Neural progenitor cell (in vitro differentiated cells): ENCODE measurements around the gene DUSP8. TPM values are rescaled to one million over a fixed set of nuclear protein-coding genes. Genes with fewer than 3 reads are reported as not detected.
"Not testable (repeated sequence)": the region's sequence is repeated elsewhere in the genome, so short reads cannot be mapped to it uniquely, and the experiment has no call there.

Source experiments
- DNase-seq: peaks from one replicate; pipeline ENCODE4 v3.0.0-alpha.2; 2016; ENCODE audit warnings: low spot score
- H2AFZ ChIP-seq: fragments of 200-600 bp; sonication (generic); replicated peaks from 2 replicates; pipeline ENCODE4 v1.6.1; 2016; ENCODE audit warnings: antibody characterized with exemption
- H3F3A ChIP-seq: fragments of 200-600 bp; sonication (generic); 2 replicates; pipeline ENCODE4 v1.6.1; 2016; ENCODE audit warnings: antibody characterized with exemption, low read depth
- H3K27ac ChIP-seq: fragments of 200-600 bp; sonication (generic); 2 replicates; pipeline ENCODE4 v1.5.1; 2016; ENCODE audit warnings: mild to moderate bottlenecking
- H3K27me3 ChIP-seq: fragments of 200-600 bp; sonication (generic); 2 replicates; pipeline ENCODE4 v1.6.1; 2016; ENCODE audit warnings: mild to moderate bottlenecking, moderate library complexity
- H3K36me3 ChIP-seq: fragments of 200-600 bp; sonication (generic); 2 replicates; pipeline ENCODE4 v1.5.1; 2016
- H3K4me1 ChIP-seq: fragments of 200-600 bp; sonication (generic); 2 replicates; pipeline ENCODE4 v1.6.1; 2016; ENCODE audit warnings: mixed run types
- H3K4me2 ChIP-seq: fragments of 200-600 bp; sonication (generic); 2 replicates; pipeline ENCODE4 v1.6.1; 2016
- H3K4me3 ChIP-seq: fragments of 200-600 bp; sonication (generic); 2 replicates; pipeline ENCODE4 v1.5.1; 2016
- H3K79me2 ChIP-seq: fragments of 200-600 bp; sonication (generic); 2 replicates; pipeline ENCODE4 v1.6.1; 2016; ENCODE audit warnings: low read depth
- H3K9ac ChIP-seq: fragments of 200-600 bp; sonication (generic); 2 replicates; pipeline ENCODE4 v1.6.1; 2016
- H3K9me3 ChIP-seq: fragments of 200-600 bp; sonication (generic); 2 replicates; pipeline ENCODE4 v1.5.1; 2016; ENCODE audit warnings: low read depth
- H4K20me1 ChIP-seq: fragments of 200-600 bp; sonication (generic); 2 replicates; pipeline ENCODE4 v1.6.1; 2016; ENCODE audit warnings: low read depth
- H3K27ac Mint-ChIP-seq: 3 replicates; pipeline ENCODE4 v1.8.0; 2021; ENCODE audit warnings: mixed read lengths
- H3K27me3 Mint-ChIP-seq: 2 replicates; pipeline ENCODE4 v1.8.0; 2022; ENCODE audit warnings: low read depth, mild to moderate bottlenecking, inconsistent platforms, moderate library complexity, mixed read lengths; ENCODE audit not compliant: insufficient read depth
- H3K36me3 Mint-ChIP-seq: 3 replicates; pipeline ENCODE4 v1.8.0; 2021; ENCODE audit warnings: mixed read lengths
- H3K4me1 Mint-ChIP-seq: 3 replicates; pipeline ENCODE4 v1.8.0; 2021; ENCODE audit warnings: mixed read lengths
- H3K4me3 Mint-ChIP-seq: 3 replicates; pipeline ENCODE4 v1.8.0; 2021; ENCODE audit warnings: mild to moderate bottlenecking, moderate library complexity, mixed read lengths
- H3K9me3 Mint-ChIP-seq: 3 replicates; pipeline ENCODE4 v1.8.0; 2020; ENCODE audit warnings: mixed read lengths
- CTCF ChIP-seq: fragments of 200-600 bp; sonication (generic); IDR thresholded peaks from 2 replicates; pipeline ENCODE4 v1.5.1; 2017; ENCODE audit warnings: antibody characterized with exemption, mild to moderate bottlenecking
- EZH2 ChIP-seq: fragments of 200-600 bp; sonication (generic); IDR thresholded peaks from 2 replicates; pipeline ENCODE4 v1.6.1; 2017; ENCODE audit warnings: antibody characterized with exemption, mild to moderate bottlenecking, moderate library complexity
- EZH2phosphoT487 ChIP-seq: fragments of 200-600 bp; sonication (generic); IDR thresholded peaks from 2 replicates; pipeline ENCODE4 v1.6.1; 2017; ENCODE audit warnings: antibody characterized with exemption
- total RNA-seq: library from RNA; depleted of rRNA; stranded (reverse); fragments of >200 nt; gene quantifications from 2 replicates; pipeline ENCODE4 v1.2.3, GENCODE V29; 2015; ENCODE audit warnings: low replicate concordance

Gene DUSP8
- total RNA-seq, 1 donor from 2014 or later: 0.09 TPM

- no peaks in the 10 kb centered on the region for H4K20me1 ChIP-seq
- H3K27ac ChIP-seq: no peak overlapping the region
- no peaks in the 10 kb centered on the region for H3F3A ChIP-seq
- no peaks in the 10 kb centered on the region for H3K4me1 ChIP-seq
- Mint-ChIP-seq H3K36me3 (no peaks in the 10 kb centered on the region), H3K27ac (no peak overlapping the region), H3K4me3 (no peak overlapping the region), H3K4me1 (no peaks in the 10 kb centered on the region), H3K27me3 (peaks cover 16% of the 10 kb centered on the region), H3K9me3 (peaks cover 5% of the 10 kb centered on the region)
- H3K36me3 ChIP-seq: no peaks in the 10 kb centered on the region
- H3K9ac ChIP-seq: no peak overlapping the region
- TF ChIP-seq EZH2: no peak
- H3K79me2 ChIP-seq: no peaks in the 10 kb centered on the region
- no peak overlapping the region for H3K4me2 ChIP-seq
- H3K27me3 ChIP-seq: peaks cover 38% of the 10 kb centered on the region
- H2AFZ ChIP-seq: no peak overlapping the region
- H3K9me3 ChIP-seq: no peaks in the 10 kb centered on the region
- no peak overlapping the region for H3K4me3 ChIP-seq
- no peak for DNase-seq
These were observed 14.6 kb upstream of the DUSP8 start for GRCh38 chr11:1586699-1587098.

GRCh38 chr11:1584661-1585370 lies 12.7 kb upstream of the DUSP8 start, which contains the start of gene KRTAP5-1:
TSS of gene KRTAP5-1 (minus strand) at chr11:1585283. CDS start at chr11:1585249, 34 bp downstream.
- Mint-ChIP-seq H3K9me3 (peaks cover 11% of the 10 kb centered on the region), H3K27me3 (peaks cover 15% of the 10 kb centered on the region)
- not testable (repeated sequence) for H3K4me1 ChIP-seq, H3K9me3 ChIP-seq, H3K4me3 Mint-ChIP-seq, H3K79me2 ChIP-seq, H2AFZ ChIP-seq, H3K36me3 Mint-ChIP-seq, H3K36me3 ChIP-seq, H3K4me2 ChIP-seq, H3F3A ChIP-seq, H3K9ac ChIP-seq, H3K4me1 Mint-ChIP-seq, H3K27ac Mint-ChIP-seq, H3K4me3 ChIP-seq, H4K20me1 ChIP-seq, H3K27ac ChIP-seq, DNase-seq
- H3K27me3 ChIP-seq: peaks cover 24% of the 10 kb centered on the region

- not testable (repeated sequence) for H2AFZ ChIP-seq, H3K36me3 ChIP-seq, H3K36me3 Mint-ChIP-seq, H3K4me2 ChIP-seq, H3F3A ChIP-seq, H3K4me3 Mint-ChIP-seq, H3K4me1 Mint-ChIP-seq, H3K4me1 ChIP-seq, H4K20me1 ChIP-seq, H3K27ac ChIP-seq, H3K9ac ChIP-seq, H3K4me3 ChIP-seq, H3K9me3 ChIP-seq, H3K79me2 ChIP-seq, DNase-seq, H3K27ac Mint-ChIP-seq
- H3K27me3 Mint-ChIP-seq: peaks cover 16% of the 10 kb centered on the region
- peaks cover 24% of the 10 kb centered on the region for H3K27me3 ChIP-seq
- H3K9me3 Mint-ChIP-seq: peaks cover 18% of the 10 kb centered on the region
These were observed 10.8 kb upstream of the DUSP8 start for GRCh38 chr11:1582909-1583308.

- no peaks in the 10 kb centered on the region for H3K4me1 Mint-ChIP-seq
- H3K27me3 Mint-ChIP-seq: peaks cover 16% of the 10 kb centered on the region
- H4K20me1 ChIP-seq: no peaks in the 10 kb centered on the region
These were observed 9.9 kb upstream of the DUSP8 start for GRCh38 chr11:1581976-1582375.

More at GRCh38 chr11:1581976-1582375, 9.9 kb upstream of the DUSP8 start:
- no peaks in the 10 kb centered on the region for H3K36me3 ChIP-seq
- H3F3A ChIP-seq: no peaks in the 10 kb centered on the region
- H3K4me3 ChIP-seq: no peak overlapping the region
- H2AFZ ChIP-seq: no peak overlapping the region
- no peak overlapping the region for H3K27ac ChIP-seq
- H3K79me2 ChIP-seq: no peaks in the 10 kb centered on the region
- H3K4me2 ChIP-seq: no peak overlapping the region
- no peaks in the 10 kb centered on the region for H3K9me3 ChIP-seq
- H3K4me3 Mint-ChIP-seq: no peak overlapping the region
- H3K4me1 ChIP-seq: no peaks in the 10 kb centered on the region
- H3K36me3 Mint-ChIP-seq: no peaks in the 10 kb centered on the region
- H3K27ac Mint-ChIP-seq: no peak overlapping the region
- no peak for DNase-seq
- H3K9me3 Mint-ChIP-seq: peaks cover 18% of the 10 kb centered on the region
- no peak for TF ChIP-seq CTCF
- TF ChIP-seq EZH2: no peak
- TF ChIP-seq EZH2phosphoT487: no peak
- no peak overlapping the region for H3K9ac ChIP-seq
- H3K27me3 ChIP-seq: peaks cover 24% of the 10 kb centered on the region
